HepG2 (cell line): ENCODE results near the gene IFIH1. TPM values are rescaled to one million over a fixed set of nuclear protein-coding genes. Genes with fewer than 3 reads are reported as not detected.

ENCODE experiments used
- ATAC-seq: fragments of 200-7000 bp; cut with Tn5 transposase; 3 replicates; pipeline ENCODE4 v1.9.1; 2020; ENCODE audit warnings: mild to moderate bottlenecking, moderate library complexity
- BruUV-seq: library from RNA; stranded (reverse); fragments of 400-500 nt; replicated peaks from 2 replicates; lab custom pipeline; 2021; lab: Mats Ljungman, UMichigan
- CTCF ChIA-PET: fragments of 300-600 bp; formaldehyde crosslinking; extraction: SDS; loops from one replicate; lab custom pipeline; 2021; ENCODE audit warnings: low total read pairs, inconsistent platforms, low intra/inter-chr PET ratio; lab: Yijun Ruan, JAX
- POLR2A ChIA-PET: fragments of 350-600 bp; sonication (Branson Sonifier 250); formaldehyde crosslinking; loops from one replicate; lab custom pipeline; 2020; ENCODE audit warnings: antibody characterized with exemption, inconsistent platforms; lab: Yijun Ruan, JAX
- DNase-seq: peaks from one replicate; pipeline ENCODE4 v3.0.0-alpha.2; 2015; ENCODE audit warnings: low spot score
- FAIRE-seq: peaks from 3 replicates; lab custom pipeline; 2011; peaks lifted over from hg19 to GRCh38; lab: Jason Lieb, UNC
- H2AFZ ChIP-seq: one replicate; pipeline ENCODE4 v1.6.1; 2011; ENCODE audit warnings: low read length, inconsistent platforms
- H3K27ac ChIP-seq: fragments of 300-600 bp; 3 replicates; pipeline ENCODE4 v1.8.0; 2011; ENCODE audit warnings: mixed run types, mild to moderate bottlenecking, mixed read lengths, low read length, inconsistent platforms; ENCODE audit not compliant: insufficient read depth; ENCODE audit errors: extremely low read length
- H3K27me3 ChIP-seq, 2 experiments: fragments of 200-600 bp in 1 of 2; 2 replicates in 1 of 2; 3 replicates in 1 of 2; pipeline versions ENCODE4 v1.6.0 to v1.8.0; 2011; ENCODE audit warnings: low read length in 2 of 2, mild to moderate bottlenecking in 2 of 2, moderate library complexity in 2 of 2, inconsistent platforms in 1 of 2; ENCODE audit not compliant: insufficient read depth in 2 of 2, control insufficient read depth in 1 of 2
- H3K36me3 ChIP-seq, 2 experiments: fragments of 200-600 bp in 1 of 2; replicated peaks in 1 of 2; 2 replicates in 1 of 2; 3 replicates in 1 of 2; pipeline versions ENCODE4 v1.5.1 to v1.8.0; 2011; ENCODE audit warnings: low read length in 2 of 2, inconsistent platforms in 1 of 2; ENCODE audit not compliant: insufficient read depth in 2 of 2, control insufficient read depth in 1 of 2
- H3K4me1 ChIP-seq: 2 replicates; pipeline ENCODE4 v1.5.1; 2012; ENCODE audit warnings: low read length, inconsistent platforms; ENCODE audit not compliant: insufficient read depth
- H3K4me2 ChIP-seq: 2 replicates; pipeline ENCODE4 v1.6.0; 2011; ENCODE audit warnings: low read depth, low read length, inconsistent platforms
- H3K4me3 ChIP-seq, 3 experiments: fragments of 200-600 bp in 1 of 3; sonication (generic), shearing (Covaris generic) in 1 of 3; replicated peaks in 1 of 3; 2 replicates each; pipeline ENCODE4 v1.5.1; 2011 to 2016; ENCODE audit warnings: low read length in 3 of 3, inconsistent platforms in 2 of 3, low read depth in 2 of 3, mild to moderate bottlenecking in 2 of 3, control low read depth in 1 of 3, mixed read lengths in 1 of 3; ENCODE audit not compliant: insufficient read depth in 1 of 3
- H3K79me2 ChIP-seq: one replicate; pipeline ENCODE4 v1.6.1; 2011; ENCODE audit warnings: low read length, inconsistent platforms; ENCODE audit not compliant: insufficient read depth
- H3K9ac ChIP-seq: 2 replicates; pipeline ENCODE4 v1.6.0; 2011; ENCODE audit warnings: mild to moderate bottlenecking, low read depth, low read length, inconsistent platforms; ENCODE audit not compliant: insufficient read depth
- H3K9me3 ChIP-seq: 2 replicates; pipeline ENCODE4 v1.5.1; 2012; ENCODE audit warnings: mild to moderate bottlenecking, low read length
- H4K20me1 ChIP-seq: 2 replicates; pipeline ENCODE4 v1.6.0; 2011; ENCODE audit warnings: inconsistent platforms, mild to moderate bottlenecking, low read length, moderate library complexity; ENCODE audit not compliant: insufficient read depth
- AKAP8 ChIP-seq: sonication (generic); formaldehyde crosslinking; IDR thresholded peaks from 2 replicates; pipeline ENCODE4 v1.5.1; 2020; ENCODE audit warnings: mild to moderate bottlenecking, missing genetic modification reagents
- EED ChIP-seq: sonication (generic); formaldehyde crosslinking; IDR thresholded peaks from 2 replicates; pipeline ENCODE4 v1.5.0; 2020; ENCODE audit warnings: mild to moderate bottlenecking, missing genetic modification reagents
- EHMT2 ChIP-seq: fragments of 200-600 bp; sonication (generic); IDR thresholded peaks from 2 replicates; pipeline ENCODE4 v1.7.0; 2017; ENCODE audit warnings: antibody characterized with exemption, low read depth, low read length, borderline replicate concordance
- ELF1 ChIP-seq: sonication (generic); formaldehyde crosslinking; IDR thresholded peaks from 2 replicates; pipeline ENCODE4 v1.4.0; 2020; ENCODE audit warnings: missing genetic modification reagents
- HNF4A ChIP-seq: sonication (generic); formaldehyde crosslinking; IDR thresholded peaks from 2 replicates; pipeline ENCODE4 v1.4.0; 2020; ENCODE audit warnings: missing genetic modification reagents
- KLF15 ChIP-seq: sonication (generic); formaldehyde crosslinking; IDR thresholded peaks from 2 replicates; pipeline ENCODE4 v1.8.1; 2023; ENCODE audit warnings: borderline replicate concordance, mild to moderate bottlenecking, inconsistent platforms, missing genetic modification reagents, mixed read lengths
- U2AF2 ChIP-seq: fragments of 200-400 bp; formaldehyde crosslinking; IDR thresholded peaks from 2 replicates; pipeline ENCODE4 v1.6.1; 2017; ENCODE audit warnings: low read depth, mild to moderate bottlenecking, low read length
- ZNF251 ChIP-seq: sonication (generic); formaldehyde crosslinking; IDR thresholded peaks from 2 replicates; pipeline ENCODE4 v1.9.0; 2021; ENCODE audit warnings: mild to moderate bottlenecking, missing genetic modification reagents
- ZNF382 ChIP-seq: sonication (generic); formaldehyde crosslinking; IDR thresholded peaks from 2 replicates; pipeline ENCODE4 v1.5.0; 2020; ENCODE audit warnings: missing genetic modification reagents, mild to moderate bottlenecking, borderline replicate concordance
- ZNF616 ChIP-seq: sonication (generic); formaldehyde crosslinking; IDR thresholded peaks from 2 replicates; pipeline ENCODE4 v1.5.0; 2020; ENCODE audit warnings: low read depth, mild to moderate bottlenecking, missing genetic modification reagents
- WGBS: methylation state at CpG from one replicate; pipeline ENCODE4 v1.1.6; 2017; ENCODE audit warnings: low lambda C conversion rate; 5-methylcytosine and 5-hydroxymethylcytosine counted together
- in situ Hi-C: cut with HindIII; loops from 2 replicates; pipeline ENCODE4 v1.10.0; 2017; ENCODE audit warnings: low pct_unique_long_range_greater_than_20kb; ENCODE audit not compliant: extremely low pct_ligation_motif_present
- intact Hi-C: fragments of 100-400 bp; cut with micrococcal nuclease; formaldehyde crosslinking; loops from one replicate; pipeline ENCODE4 v1.10.0; 2022; ENCODE audit not compliant: unreplicated experiment
- polyA plus RNA-seq, 8 experiments: library from polyadenylated mRNA; depleted of rRNA in 3 of 8; stranded (reverse) in 7 of 8; unstranded in 1 of 8; fragments of >200 nt; fragmentation: Illumina TruSeq in 4 of 8; extraction: Trizol in 4 of 8; gene quantifications; 2 replicates each; pipeline versions ENCODE4 v1.2.1 to v1.2.3, GENCODE V29; 2011 to 2016; ENCODE audit warnings: low read depth in 4 of 8, missing spikeins in 1 of 8, mixed read lengths in 1 of 8; ENCODE audit not compliant: insufficient read depth in 1 of 8
- total RNA-seq, 5 experiments: library from RNA; depleted of rRNA; stranded (reverse); fragments of >200 nt; fragmentation: Illumina TruSeq; extraction: Trizol; gene quantifications; 2 replicates each; pipeline ENCODE4 v1.2.3, GENCODE V29; 2016; ENCODE audit warnings: low read depth in 1 of 5
- TF ChIP-seq, protein P1 (sequence below): sonication (generic); formaldehyde crosslinking; IDR thresholded peaks from 2 replicates; pipeline ENCODE4 v1.4.0; 2020; ENCODE audit warnings: missing genetic modification reagents, low read depth, mild to moderate bottlenecking, borderline replicate concordance
- TF ChIP-seq, protein P2 (sequence below): sonication (generic); formaldehyde crosslinking; IDR thresholded peaks from 2 replicates; pipeline ENCODE4 v1.8.0; 2022; ENCODE audit warnings: mild to moderate bottlenecking, missing genetic modification reagents

IFIH1 gene
- total and polyA plus RNA-seq, 2 of the 13 experiments (the other 11 are each of a cell fraction or from before 2014, with no cell fraction given), result 1.5 to 11.5 TPM

DNA sequence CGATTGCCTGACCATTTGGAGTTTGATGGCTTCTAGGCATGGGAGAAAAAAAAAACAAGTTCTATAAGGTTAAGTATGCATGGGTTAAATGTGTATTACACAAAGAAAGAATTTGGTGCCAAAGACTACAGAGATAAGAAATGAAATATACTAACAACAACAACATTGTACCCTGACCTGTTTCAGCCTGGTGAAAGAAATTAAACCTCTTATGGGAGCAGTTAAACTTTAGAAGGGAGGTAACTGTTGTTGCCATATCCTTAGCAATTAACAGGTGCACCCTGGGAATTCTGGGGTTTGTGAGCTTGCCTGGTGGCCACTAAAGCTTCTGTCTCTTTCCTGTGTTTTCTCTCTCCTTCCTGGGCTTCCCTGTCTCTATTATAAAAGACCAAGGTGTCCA lies 6.5 kb upstream of the IFIH1 start:
- FAIRE-seq (no peak), ATAC-seq (no peak), DNase-seq (no peak)
- WGBS, result 76% methylated on average over 1 of the region's 1 CpG
- H3K27ac ChIP-seq, result no peak overlapping the region
- peaks cover 7% of the 10 kb centered on the region; the same call in 1 of the 2 replicates for H3K9me3 ChIP-seq
- no peaks in the 10 kb centered on the region for H3K36me3 ChIP-seq
- no peaks in the 10 kb centered on the region for H4K20me1 ChIP-seq
- H3K27me3 ChIP-seq, result no peaks in the 10 kb centered on the region; a peak in 1 of 5 replicates
- H3K4me1 ChIP-seq, result peaks cover 1% of the 10 kb centered on the region; the same call in 1 of the 2 replicates
- H3K4me2 ChIP-seq, result no peak overlapping the region
- no TSS peak for BruUV-seq
- in situ Hi-C loops (loop anchor here (25.0 kb wide), 1 partner anchor 338 kb away; no protein-coding TSS in a partner anchor), intact Hi-C loops (no loop called here)
- TF ChIP-seq, protein P1, sequence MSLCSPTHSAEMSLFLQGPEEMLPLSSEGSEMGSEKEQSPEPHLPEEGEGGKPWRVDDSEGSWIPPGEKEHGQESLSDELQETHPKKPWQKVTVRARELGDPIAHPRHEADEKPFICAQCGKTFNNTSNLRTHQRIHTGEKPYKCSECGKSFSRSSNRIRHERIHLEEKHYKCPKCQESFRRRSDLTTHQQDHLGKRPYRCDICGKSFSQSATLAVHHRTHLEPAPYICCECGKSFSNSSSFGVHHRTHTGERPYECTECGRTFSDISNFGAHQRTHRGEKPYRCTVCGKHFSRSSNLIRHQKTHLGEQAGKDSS (CRISPR knock-in tag), result no peak
- no peak for TF ChIP-seq EHMT2
- TF ChIP-seq U2AF2, result no peak
- H3K4me3 ChIP-seq, result no peak overlapping the region
- POLR2A ChIA-PET, result no interaction called here
- no peaks in the 10 kb centered on the region for H3K79me2 ChIP-seq
- CTCF ChIA-PET, result no interaction called here
- H3K9ac ChIP-seq, result no peak overlapping the region
- H2AFZ ChIP-seq, result no peak overlapping the region

DNA sequence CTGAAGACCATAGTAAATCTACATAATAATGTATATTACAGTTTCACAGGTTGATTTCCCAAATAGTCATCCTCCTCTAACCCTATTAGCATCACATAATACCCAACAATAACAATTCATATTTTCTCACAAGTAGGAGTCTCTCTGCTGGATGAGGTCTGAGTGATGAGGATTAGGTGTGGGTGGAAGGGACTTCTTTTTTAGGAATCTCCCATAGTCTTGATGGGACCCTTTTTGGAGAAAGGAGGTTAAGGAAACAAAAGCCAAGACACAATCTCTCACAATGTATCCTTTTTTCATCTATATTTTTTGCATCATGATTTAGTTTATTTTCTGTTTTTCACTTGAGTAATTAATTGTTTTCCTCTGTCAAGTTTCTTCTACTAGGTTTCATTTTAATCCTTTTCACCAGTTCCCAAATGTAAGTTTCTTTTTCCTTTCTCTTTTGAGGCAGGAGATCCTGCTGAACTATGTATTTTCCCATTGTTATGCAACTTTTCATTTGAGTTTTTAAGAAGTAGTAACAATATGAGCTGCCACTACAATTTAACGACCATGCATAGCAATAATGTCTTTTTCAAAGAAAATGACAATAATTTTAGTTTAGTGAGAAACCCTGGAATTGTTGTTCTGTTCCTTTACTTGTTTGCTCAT lies 2.5 kb upstream of the IFIH1 start:
- Histone ChIP-seq H2AFZ (no peak overlapping the region), H3K9ac (no peak overlapping the region), H3K9me3 (no peaks in the 10 kb centered on the region), H3K27ac (no peak overlapping the region), H3K27me3 (no peaks in the 10 kb centered on the region; a peak in 2 of 5 replicates), H3K4me2 (no peak overlapping the region), H3K79me2 (no peaks in the 10 kb centered on the region), H3K4me1 (peaks cover 32% of the 10 kb centered on the region), H4K20me1 (no peaks in the 10 kb centered on the region), H3K4me3 (no peak overlapping the region), H3K36me3 (no peaks in the 10 kb centered on the region)
- WGBS, result 35% methylated on average over 1 of the region's 1 CpG
- FAIRE-seq (no peak), ATAC-seq (no peak), DNase-seq (no peak)
- ChIA-PET POLR2A (no interaction called here), CTCF (no interaction called here)
- in situ Hi-C loops, result loop anchor here (25.0 kb wide), 1 partner anchor 334 kb away; no protein-coding TSS in a partner anchor
- intact Hi-C loops, result no loop called here
- no TSS peak for BruUV-seq
- TF ChIP-seq KLF15 (CRISPR knock-in tag) (no peak), ELF1 (no peak), ZNF382 (CRISPR knock-in tag) (no peak), AKAP8 (CRISPR knock-in tag) (no peak), ZNF251 (CRISPR knock-in tag) (no peak), EED (CRISPR knock-in tag) (no peak), HNF4A (CRISPR knock-in tag) (no peak), ZNF616 (CRISPR knock-in tag) (no peak)
- TF ChIP-seq, protein P2, sequence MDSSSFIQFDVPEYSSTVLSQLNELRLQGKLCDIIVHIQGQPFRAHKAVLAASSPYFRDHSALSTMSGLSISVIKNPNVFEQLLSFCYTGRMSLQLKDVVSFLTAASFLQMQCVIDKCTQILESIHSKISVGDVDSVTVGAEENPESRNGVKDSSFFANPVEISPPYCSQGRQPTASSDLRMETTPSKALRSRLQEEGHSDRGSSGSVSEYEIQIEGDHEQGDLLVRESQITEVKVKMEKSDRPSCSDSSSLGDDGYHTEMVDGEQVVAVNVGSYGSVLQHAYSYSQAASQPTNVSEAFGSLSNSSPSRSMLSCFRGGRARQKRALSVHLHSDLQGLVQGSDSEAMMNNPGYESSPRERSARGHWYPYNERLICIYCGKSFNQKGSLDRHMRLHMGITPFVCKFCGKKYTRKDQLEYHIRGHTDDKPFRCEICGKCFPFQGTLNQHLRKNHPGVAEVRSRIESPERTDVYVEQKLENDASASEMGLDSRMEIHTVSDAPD (CRISPR knock-in tag), result no peak
